T-helper 1 cell treated with Interleukin-12 subunit alpha and Interleukin-12 subunit beta and Interleukin-4 antibody, amounts not matched to agents 30 μg/mL and 1 μg/mL, for 36 hours (primary cell): ENCODE results near the gene ZNF280C.

Experiments used
- H3K27ac Mint-ChIP-seq: one replicate; pipeline ENCODE4 v1.8.0; 2021; ENCODE audit warnings: mild to moderate bottlenecking, mixed read lengths
- H3K27me3 Mint-ChIP-seq: one replicate; pipeline ENCODE4 v1.8.0; 2021; ENCODE audit warnings: low read depth, mixed read lengths
- H3K36me3 Mint-ChIP-seq: one replicate; pipeline ENCODE4 v1.8.0; 2021; ENCODE audit warnings: low read depth, mixed read lengths
- H3K4me1 Mint-ChIP-seq: one replicate; pipeline ENCODE4 v1.8.0; 2021; ENCODE audit warnings: low read depth, mixed read lengths
- H3K4me3 Mint-ChIP-seq: one replicate; pipeline ENCODE4 v1.8.0; 2021; ENCODE audit warnings: mild to moderate bottlenecking, moderate library complexity, mixed read lengths
- H3K9me3 Mint-ChIP-seq: one replicate; pipeline ENCODE4 v1.8.0; 2021; ENCODE audit warnings: mixed read lengths

Gene ZNF280C

DNA sequence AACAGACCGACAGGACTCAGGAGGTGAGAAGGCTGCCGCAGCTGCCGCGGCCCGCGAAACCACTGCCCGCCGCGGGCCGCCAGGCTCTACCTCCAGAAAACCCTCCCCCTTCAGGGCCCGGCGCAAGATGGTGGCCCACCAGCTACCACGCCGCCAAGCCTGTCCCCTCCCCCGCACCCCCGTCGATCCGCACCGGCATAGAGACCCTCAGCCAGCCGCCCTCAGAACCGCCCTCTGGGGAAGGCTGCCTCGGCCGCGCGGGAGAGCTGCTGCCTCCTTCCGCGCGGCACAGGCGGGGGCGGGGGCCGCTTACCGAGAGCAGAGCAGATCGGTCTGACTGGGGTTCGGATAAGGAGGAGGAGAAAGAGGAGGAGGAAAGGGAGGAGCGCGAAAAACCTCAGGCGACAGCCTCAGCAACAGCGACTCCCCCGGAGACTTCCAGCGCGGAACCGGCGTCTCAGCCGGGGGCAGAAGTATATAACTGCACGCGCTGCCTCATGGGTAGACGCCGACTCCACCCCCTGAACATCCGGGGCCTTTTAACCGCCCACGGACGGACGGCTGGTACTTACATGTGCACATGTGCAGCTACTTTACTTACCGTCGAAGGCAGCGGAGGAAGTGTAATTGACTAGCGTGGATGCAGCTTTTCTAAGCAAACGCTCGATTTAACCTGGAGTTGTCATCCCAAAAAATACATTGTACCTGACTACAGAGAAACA lies at the start of gene ZNF280C:
ZNF280C (minus strand) TSS at position 451 of the 722 bp plus-strand sequence. CDS start 8,450 bp downstream, outside the sequence.
- Mint-ChIP-seq H3K9me3 (peaks cover 4% of the 10 kb centered on the region), H3K4me3 (peak within 1 kb of the TSS; percentile 90), H3K36me3 (no peaks in the 10 kb centered on the region), H3K4me1 (peaks cover 10% of the 10 kb centered on the region), H3K27ac (peak within 1 kb of the TSS; percentile 85), H3K27me3 (no peaks in the 10 kb centered on the region)

GRCh38 chrX:130304587-130305368 lies 36.1 kb upstream of the ZNF280C start:
- peaks cover 3% of the 10 kb centered on the region for H3K9me3 Mint-ChIP-seq
- no peaks in the 10 kb centered on the region for H3K27me3 Mint-ChIP-seq
- no peak overlapping the region for H3K27ac Mint-ChIP-seq
- H3K4me3 Mint-ChIP-seq: no peak overlapping the region
- H3K36me3 Mint-ChIP-seq: no peaks in the 10 kb centered on the region
- no peaks in the 10 kb centered on the region for H3K4me1 Mint-ChIP-seq

- no peaks in the 10 kb centered on the region for H3K4me1 Mint-ChIP-seq
- no peak overlapping the region for H3K27ac Mint-ChIP-seq
- H3K4me3 Mint-ChIP-seq: no peak overlapping the region
- no peaks in the 10 kb centered on the region for H3K36me3 Mint-ChIP-seq
- H3K27me3 Mint-ChIP-seq: no peaks in the 10 kb centered on the region
- H3K9me3 Mint-ChIP-seq: peaks cover 3% of the 10 kb centered on the region
Observed at GRCh38 chrX:130301977-130302376, 33.3 kb upstream of the ZNF280C start.

DNA sequence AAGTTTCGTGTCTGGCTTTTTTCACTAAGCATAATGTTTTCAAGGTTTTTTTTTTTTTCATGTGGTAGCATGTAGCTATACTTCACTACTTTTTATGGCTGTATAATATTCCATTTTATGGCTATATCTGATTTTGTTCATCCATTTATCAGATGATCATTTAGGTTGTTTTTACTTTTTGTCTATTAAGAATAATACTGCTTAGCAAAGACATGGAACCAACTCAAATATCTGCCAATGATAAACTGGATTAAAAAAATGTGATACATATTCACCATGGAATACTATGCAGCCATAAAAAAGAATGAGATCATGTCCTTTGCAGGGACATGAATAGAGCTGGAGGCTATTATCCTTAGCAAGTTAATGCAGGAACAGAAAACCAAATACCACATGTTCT lies 32.7 kb upstream of the ZNF280C start:
- Mint-ChIP-seq H3K27ac (no peak overlapping the region), H3K4me3 (no peak overlapping the region), H3K4me1 (no peaks in the 10 kb centered on the region), H3K36me3 (no peaks in the 10 kb centered on the region), H3K9me3 (peaks cover 3% of the 10 kb centered on the region), H3K27me3 (no peaks in the 10 kb centered on the region)

DNA sequence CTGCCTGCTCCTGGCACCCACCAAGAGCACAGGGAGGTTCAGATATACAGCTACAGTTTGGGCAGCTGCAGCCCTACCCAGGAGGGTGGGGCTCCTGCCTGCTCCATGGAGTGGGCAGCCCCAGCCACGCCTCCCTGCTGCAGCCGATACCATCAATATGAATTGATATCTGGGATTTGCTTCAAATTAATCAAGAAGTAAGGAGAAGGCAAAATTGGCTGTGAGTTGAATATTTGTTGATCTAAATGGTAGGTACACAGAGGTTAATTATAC lies 31.2 kb upstream of the ZNF280C start:
- Mint-ChIP-seq H3K4me1 (no peaks in the 10 kb centered on the region), H3K27ac (no peak overlapping the region), H3K27me3 (no peaks in the 10 kb centered on the region), H3K4me3 (no peak overlapping the region), H3K9me3 (peaks cover 3% of the 10 kb centered on the region), H3K36me3 (no peaks in the 10 kb centered on the region)

- H3K9me3 Mint-ChIP-seq: peaks cover 3% of the 10 kb centered on the region
- H3K36me3 Mint-ChIP-seq: no peaks in the 10 kb centered on the region
- no peaks in the 10 kb centered on the region for H3K4me1 Mint-ChIP-seq
- H3K27me3 Mint-ChIP-seq: no peaks in the 10 kb centered on the region
- no peak overlapping the region for H3K27ac Mint-ChIP-seq
- H3K4me3 Mint-ChIP-seq: no peak overlapping the region
Observed at GRCh38 chrX:130299279-130300009, 30.7 kb upstream of the ZNF280C start.

- Mint-ChIP-seq H3K4me1 (no peaks in the 10 kb centered on the region), H3K36me3 (no peaks in the 10 kb centered on the region), H3K4me3 (no peak overlapping the region), H3K27ac (no peak overlapping the region), H3K9me3 (peaks cover 3% of the 10 kb centered on the region), H3K27me3 (no peaks in the 10 kb centered on the region)
Observed at GRCh38 chrX:130296743-130297142, 28.0 kb upstream of the ZNF280C start.

GRCh38 chrX:130296297-130296678 lies 27.6 kb upstream of the ZNF280C start:
- no peak overlapping the region for H3K27ac Mint-ChIP-seq
- H3K27me3 Mint-ChIP-seq: no peaks in the 10 kb centered on the region
- H3K4me1 Mint-ChIP-seq: no peaks in the 10 kb centered on the region
- no peak overlapping the region for H3K4me3 Mint-ChIP-seq
- no peaks in the 10 kb centered on the region for H3K36me3 Mint-ChIP-seq
- no peaks in the 10 kb centered on the region for H3K9me3 Mint-ChIP-seq

GRCh38 chrX:130295519-130296296 lies 27.0 kb upstream of the ZNF280C start:
- H3K36me3 Mint-ChIP-seq: no peaks in the 10 kb centered on the region
- H3K4me3 Mint-ChIP-seq: no peak overlapping the region
- H3K9me3 Mint-ChIP-seq: no peaks in the 10 kb centered on the region
- no peaks in the 10 kb centered on the region for H3K4me1 Mint-ChIP-seq
- no peak overlapping the region for H3K27ac Mint-ChIP-seq
- no peaks in the 10 kb centered on the region for H3K27me3 Mint-ChIP-seq

DNA sequence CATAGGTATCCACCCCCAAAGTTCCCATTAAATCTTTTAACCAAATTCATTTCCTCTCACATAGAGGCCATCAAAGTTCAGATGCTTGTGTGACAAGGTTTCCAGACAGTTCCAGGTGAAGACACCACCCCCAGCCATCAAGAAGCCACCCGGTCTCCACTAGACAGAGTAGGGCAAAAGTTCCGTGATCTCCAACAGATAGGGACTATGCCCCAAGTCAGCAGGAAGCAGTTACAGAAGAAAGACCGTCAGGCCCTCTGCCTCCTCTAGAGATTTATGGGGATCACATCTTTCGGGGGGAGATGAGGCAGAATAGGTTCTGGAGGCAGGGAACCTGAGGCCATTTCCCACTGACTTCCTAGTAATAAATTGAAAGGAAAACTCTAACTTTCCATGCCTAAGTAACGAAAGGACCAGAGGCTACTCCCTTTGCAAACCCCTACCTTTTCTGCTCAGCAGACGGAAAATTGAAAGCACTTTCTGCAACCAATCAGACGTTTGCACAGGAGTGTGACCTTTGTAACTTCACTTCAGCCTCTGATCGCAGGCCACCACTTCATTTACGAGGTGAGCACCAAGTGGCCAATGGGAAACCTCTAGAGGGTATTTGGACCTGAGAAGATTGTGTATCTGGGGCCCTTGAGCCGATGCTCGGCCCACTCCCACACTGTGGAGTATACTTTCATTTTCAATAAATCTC lies 18.5 kb upstream of the ZNF280C start:
- Mint-ChIP-seq H3K27me3 (peaks cover 7% of the 10 kb centered on the region), H3K4me3 (no peak overlapping the region), H3K4me1 (no peaks in the 10 kb centered on the region), H3K9me3 (no peaks in the 10 kb centered on the region), H3K36me3 (no peaks in the 10 kb centered on the region), H3K27ac (no peak overlapping the region)

DNA sequence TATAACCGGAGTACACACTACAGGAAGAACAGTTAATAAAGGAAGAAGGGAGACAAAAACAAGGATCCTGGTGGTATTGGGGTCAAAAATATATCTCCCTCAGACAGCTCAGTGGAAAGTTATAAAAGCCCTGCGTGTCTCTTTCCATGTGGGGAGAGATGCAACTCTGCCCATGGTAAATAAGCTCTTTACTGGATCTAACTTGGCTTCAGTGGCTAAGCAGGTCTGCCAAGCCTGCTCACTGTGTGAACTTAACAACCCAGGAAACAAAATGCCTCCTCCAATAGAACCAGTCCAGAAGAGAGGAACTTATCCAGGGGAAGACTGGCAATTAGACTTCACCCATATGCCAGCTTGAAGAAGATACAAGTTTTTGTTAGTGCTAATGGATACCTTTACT lies 17.0 kb upstream of the ZNF280C start:
- H3K9me3 Mint-ChIP-seq: no peaks in the 10 kb centered on the region
- H3K36me3 Mint-ChIP-seq: no peaks in the 10 kb centered on the region

GRCh38 chrX:130285069-130285620 lies 16.4 kb upstream of the ZNF280C start:
- Mint-ChIP-seq H3K4me3 (no peak overlapping the region), H3K4me1 (no peaks in the 10 kb centered on the region), H3K36me3 (no peaks in the 10 kb centered on the region), H3K27me3 (peaks cover 3% of the 10 kb centered on the region), H3K27ac (no peak overlapping the region), H3K9me3 (no peaks in the 10 kb centered on the region)

More for the DNA sequence above, 17.0 kb upstream of the ZNF280C start:
- Mint-ChIP-seq H3K27me3 (peaks cover 7% of the 10 kb centered on the region), H3K27ac (no peak overlapping the region), H3K4me3 (no peak overlapping the region), H3K4me1 (no peaks in the 10 kb centered on the region)

- H3K4me1 Mint-ChIP-seq: no peaks in the 10 kb centered on the region
- no peaks in the 10 kb centered on the region for H3K9me3 Mint-ChIP-seq
- H3K27me3 Mint-ChIP-seq: no peaks in the 10 kb centered on the region
Observed at GRCh38 chrX:130282151-130282550, 13.5 kb upstream of the ZNF280C start.

GRCh38 chrX:130280901-130281300 lies 12.2 kb upstream of the ZNF280C start:
- Mint-ChIP-seq H3K9me3 (no peaks in the 10 kb centered on the region), H3K4me1 (no peaks in the 10 kb centered on the region), H3K27ac (no peak overlapping the region), H3K4me3 (no peak overlapping the region), H3K27me3 (no peaks in the 10 kb centered on the region), H3K36me3 (no peaks in the 10 kb centered on the region)

More at GRCh38 chrX:130282151-130282550, 13.5 kb upstream of the ZNF280C start:
- Mint-ChIP-seq H3K4me3 (no peak overlapping the region), H3K36me3 (no peaks in the 10 kb centered on the region), H3K27ac (no peak overlapping the region)
